ENCODE measurements around the gene MICAL2.
A peak's percentile ranks its signal among the peaks of the same experiment; 100 is the strongest.

MICAL2 gene

GRCh38 chr11:12076840-12077534 is 33.4 kb upstream of the MICAL2 start:
- DNase-seq = no peak

GRCh38 chr11:12077535-12078280 is 32.7 kb upstream of the MICAL2 start:
- no peak for DNase-seq

- DNase-seq = no peak
Measured at GRCh38 chr11:12079726-12080556, 30.4 kb upstream of the MICAL2 start.

GRCh38 chr11:12083380-12083779 is 27.0 kb upstream of the MICAL2 start:
- DNase-seq = no peak

GRCh38 chr11:12084256-12084655 is 26.1 kb upstream of the MICAL2 start:
- no peak for DNase-seq

GRCh38 chr11:12085371-12086251 is 24.8 kb upstream of the MICAL2 start:
- DNase-seq = no peak

GRCh38 chr11:12086271-12087074 is 23.9 kb upstream of the MICAL2 start:
- no peak for DNase-seq

GRCh38 chr11:12087075-12088004 is 23.1 kb upstream of the MICAL2 start:
- no peak for DNase-seq

GRCh38 chr11:12088047-12088481 is 22.3 kb upstream of the MICAL2 start:
- DNase-seq = no peak

GRCh38 chr11:12088531-12088930 is 21.9 kb upstream of the MICAL2 start:
- no peak for DNase-seq

- no peak for DNase-seq
Measured at GRCh38 chr11:12089041-12089440, 21.3 kb upstream of the MICAL2 start.

- DNase-seq = no peak
Measured at GRCh38 chr11:12089473-12089872, 20.9 kb upstream of the MICAL2 start.

- peak; percentile 85 for DNase-seq
Measured at GRCh38 chr11:12090061-12090591, 20.3 kb upstream of the MICAL2 start.

- DNase-seq = peak; percentile 47
Measured at GRCh38 chr11:12090761-12091258, 19.6 kb upstream of the MICAL2 start.

GRCh38 chr11:12091956-12092558 is 18.3 kb upstream of the MICAL2 start:
- peak; percentile 25 for DNase-seq

GRCh38 chr11:12092714-12093113 is 17.7 kb upstream of the MICAL2 start:
- DNase-seq = no peak

GRCh38 chr11:12094872-12095800 is 15.3 kb upstream of the MICAL2 start:
- DNase-seq = no peak

- DNase-seq = no peak
Measured at GRCh38 chr11:12097219-12097618, 13.2 kb upstream of the MICAL2 start.

Measured in NCI-H2029 (cell line).